CD4-positive, CD25-positive, alpha-beta regulatory T cell (primary cell): ENCODE data around the gene ACTN1. TPM values are rescaled to one million over a fixed set of nuclear protein-coding genes. Genes with fewer than 3 reads are reported as not detected.

ENCODE experiments used
- ATAC-seq, 2 donors: fragments of 150-1000 bp; cut with Tn5 transposase; one replicate each; pipeline ENCODE4 v1.10.0; 2021; ENCODE audit warnings: low read depth in 2 of 2, moderate number of reproducible peaks in 2 of 2, moderate library complexity in 1 of 2
- DNase-seq, 3 donors: peaks; one replicate each; pipeline versions ENCODE4 v3.0.0 to v3.0.0-alpha.2; 2012 to 2022; ENCODE audit warnings: mixed read lengths in 1 of 3
- H3K27ac ChIP-seq: one replicate; pipeline ENCODE4 v1.7.0; 2013; ENCODE audit warnings: mild to moderate bottlenecking, low read length; ENCODE audit not compliant: insufficient read depth, poor library complexity, severe bottlenecking
- H3K27me3 ChIP-seq: one replicate; pipeline ENCODE4 v1.7.0; 2013; ENCODE audit warnings: low read length; ENCODE audit not compliant: control insufficient read depth, insufficient read depth
- H3K36me3 ChIP-seq: one replicate; pipeline ENCODE4 v1.7.0; 2013; ENCODE audit warnings: mild to moderate bottlenecking, low read length, moderate library complexity; ENCODE audit not compliant: control insufficient read depth, insufficient read depth
- H3K4me1 ChIP-seq: 2 replicates; pipeline ENCODE4 v1.7.0; 2013; ENCODE audit warnings: mild to moderate bottlenecking, low read length; ENCODE audit not compliant: insufficient read depth, control insufficient read depth, poor library complexity, severe bottlenecking
- H3K4me3 ChIP-seq: one replicate; pipeline ENCODE4 v1.7.0; 2013; ENCODE audit warnings: low read depth, mild to moderate bottlenecking, low read length, moderate library complexity
- H3K9me3 ChIP-seq, 2 experiments: 1 replicate in 1 of 2; 2 replicates in 1 of 2; pipeline ENCODE4 v1.7.0; 2013; ENCODE audit warnings: low read length in 2 of 2, mild to moderate bottlenecking in 1 of 2, moderate library complexity in 1 of 2; ENCODE audit not compliant: control insufficient read depth in 2 of 2
- H3K27ac Mint-ChIP-seq, 3 donors: one replicate each; pipeline ENCODE4 v1.8.0; 2020 to 2022; ENCODE audit warnings: mild to moderate bottlenecking in 3 of 3, mixed read lengths in 3 of 3, moderate library complexity in 2 of 3
- H3K27me3 Mint-ChIP-seq: one replicate; pipeline ENCODE4 v1.8.0; 2022; ENCODE audit warnings: mild to moderate bottlenecking, mixed read lengths
- H3K36me3 Mint-ChIP-seq: one replicate; pipeline ENCODE4 v1.8.0; 2020; ENCODE audit warnings: mixed read lengths
- H3K4me1 Mint-ChIP-seq, 4 donors: one replicate each; pipeline ENCODE4 v1.8.0; 2020 to 2022; ENCODE audit warnings: mixed read lengths in 4 of 4, mild to moderate bottlenecking in 1 of 4
- H3K4me3 Mint-ChIP-seq, 4 donors: one replicate each; pipeline ENCODE4 v1.8.0; 2020 to 2022; ENCODE audit warnings: mild to moderate bottlenecking in 4 of 4, mixed read lengths in 4 of 4, moderate library complexity in 3 of 4
- H3K9me3 Mint-ChIP-seq, 7 donors: one replicate each; pipeline ENCODE4 v1.8.0; 2020 to 2022; ENCODE audit warnings: mixed read lengths in 7 of 7, mild to moderate bottlenecking in 3 of 7, moderate library complexity in 2 of 7
- polyA plus RNA-seq, 4 donors: library from polyadenylated mRNA; unstranded; fragments of 300-500 nt; fragmentation: Illumina TruSeq; gene quantifications; one replicate each; pipeline ENCODE4 v1.2.3, GENCODE V29; 2021
- total RNA-seq: library from RNA; stranded (reverse); gene quantifications from one replicate; pipeline ENCODE4 v1.2.3, GENCODE V29; 2022

ACTN1 gene
- total and polyA plus RNA-seq, 5 donors from 2014 or later: 28.3 to 78.8 (median 47.5) TPM

DNA sequence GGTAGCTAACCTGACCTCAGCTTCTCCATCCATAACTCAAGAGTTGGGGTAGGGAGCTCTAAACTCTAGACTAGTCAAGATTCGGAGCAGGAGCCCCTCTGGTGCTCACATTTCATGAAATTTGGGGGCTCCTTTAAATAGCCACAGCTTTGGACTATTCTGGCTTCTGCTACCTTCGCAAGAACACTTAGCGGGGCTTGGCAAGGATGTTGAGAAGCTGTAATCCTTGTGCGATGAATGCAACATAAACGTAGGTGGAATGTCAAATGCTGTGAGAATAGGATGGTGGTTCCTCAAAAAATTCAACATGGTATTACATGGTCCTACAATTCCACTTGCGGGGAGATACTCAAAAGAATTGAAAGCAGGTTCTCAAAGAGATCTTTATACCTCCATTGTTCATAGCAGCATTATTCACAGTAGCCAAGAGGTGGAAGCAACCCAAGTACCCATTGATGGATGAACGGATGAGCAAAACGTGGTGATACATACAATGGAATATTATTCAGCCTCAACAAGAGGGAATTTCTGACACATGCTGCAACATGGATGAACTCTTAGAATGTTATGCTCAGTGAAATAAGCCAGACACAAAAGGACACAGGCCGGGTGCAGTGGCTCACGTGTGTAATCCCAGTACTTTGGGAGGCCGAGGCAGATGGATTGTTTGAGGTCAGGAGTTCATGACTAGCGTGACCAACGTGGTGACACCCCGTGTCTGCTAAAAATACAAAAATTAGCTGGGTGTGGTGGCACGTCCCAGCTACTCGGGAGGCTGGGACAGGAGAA, 73.8 kb downstream of the ACTN1 start:
- H3K4me3 ChIP-seq: no peak overlapping the region
- no peaks in the 10 kb centered on the region for H3K27me3 ChIP-seq
- H3K4me1 Mint-ChIP-seq: peaks cover 0 to 2% (median 0%) of the 10 kb centered on the region in 4 donors
- peaks cover 35% of the 10 kb centered on the region for H3K36me3 ChIP-seq
- no peaks in the 10 kb centered on the region for H3K9me3 Mint-ChIP-seq
- H3K4me3 Mint-ChIP-seq: no peak overlapping the region
- no peaks in the 10 kb centered on the region for H3K4me1 ChIP-seq
- peaks cover 32% of the 10 kb centered on the region for H3K36me3 Mint-ChIP-seq
- no peaks in the 10 kb centered on the region for H3K27me3 Mint-ChIP-seq
- no peaks in the 10 kb centered on the region for H3K9me3 ChIP-seq
- ATAC-seq: no peak
- no peak overlapping the region for H3K27ac ChIP-seq
- no peak overlapping the region for H3K27ac Mint-ChIP-seq
- DNase-seq: no peak

DNA sequence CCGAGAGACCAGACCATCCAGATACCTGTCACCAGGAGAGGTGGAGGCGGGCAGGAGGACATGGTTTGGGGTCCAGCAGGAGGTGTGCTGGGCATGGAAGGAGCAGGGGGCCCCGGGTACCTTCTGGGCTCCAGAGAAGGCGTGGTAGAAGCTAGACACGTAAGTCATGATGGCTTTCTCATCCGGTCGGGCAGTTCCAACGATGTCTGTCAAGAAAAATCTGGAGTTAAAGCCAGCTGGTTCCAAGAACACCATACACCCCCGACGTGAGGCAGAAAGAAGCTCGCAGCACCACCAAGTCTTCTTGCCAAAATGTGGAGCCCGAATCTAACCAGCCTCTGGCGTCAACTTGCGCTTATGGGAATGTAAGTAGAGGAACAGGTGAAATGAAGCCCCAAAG, 76.7 kb downstream of the ACTN1 start:
- no peaks in the 10 kb centered on the region for H3K27me3 Mint-ChIP-seq
- Histone ChIP-seq H3K27me3 (no peaks in the 10 kb centered on the region), H3K9me3 (no peaks in the 10 kb centered on the region), H3K4me1 (no peaks in the 10 kb centered on the region), H3K4me3 (no peak overlapping the region), H3K36me3 (peaks cover 31% of the 10 kb centered on the region), H3K27ac (no peak overlapping the region)
- H3K36me3 Mint-ChIP-seq: peaks cover 37% of the 10 kb centered on the region
- no peaks in the 10 kb centered on the region for H3K9me3 Mint-ChIP-seq
- ATAC-seq (no peak), DNase-seq (no peak)
- no peak overlapping the region for H3K4me3 Mint-ChIP-seq
- peak overlapping the region in 2 of 3 donors; percentile 41 to 66 for H3K27ac Mint-ChIP-seq
- peaks cover 0 to 11% (median 0%) of the 10 kb centered on the region in 4 donors for H3K4me1 Mint-ChIP-seq

DNA sequence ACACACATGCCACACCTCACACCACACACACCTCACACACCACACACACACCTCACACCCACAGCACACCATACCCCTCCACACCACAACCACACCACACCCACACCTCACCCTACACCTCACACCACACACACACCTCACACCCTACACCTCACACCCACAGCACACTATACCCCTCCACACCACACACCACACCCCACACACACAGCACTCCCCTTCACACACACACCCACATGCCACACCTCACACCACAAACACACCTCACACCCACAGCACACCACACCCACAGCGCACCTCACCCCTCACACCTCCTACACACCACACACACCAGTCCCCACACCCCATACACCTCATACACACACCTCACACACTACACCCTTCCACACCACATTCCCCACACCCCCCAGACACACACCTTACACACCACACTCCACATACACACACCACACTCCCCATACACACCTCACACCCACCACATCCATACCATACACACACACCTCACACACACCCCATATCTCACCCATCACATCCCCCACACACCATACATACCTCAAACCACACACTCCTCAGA, 80.0 kb downstream of the ACTN1 start:
- Mint-ChIP-seq H3K36me3 (peaks cover 31% of the 10 kb centered on the region), H3K4me1 (peaks cover 0 to 11% (median 0%) of the 10 kb centered on the region in 4 donors), H3K9me3 (no peaks in the 10 kb centered on the region), H3K27me3 (no peaks in the 10 kb centered on the region), H3K27ac (peak overlapping the region in 2 of 3 donors; percentile 38 to 87), H3K4me3 (no peak overlapping the region)
- Histone ChIP-seq H3K9me3 (no peaks in the 10 kb centered on the region), H3K27ac (no peak overlapping the region), H3K4me3 (no peak overlapping the region), H3K27me3 (no peaks in the 10 kb centered on the region), H3K4me1 (no peaks in the 10 kb centered on the region), H3K36me3 (peaks cover 20% of the 10 kb centered on the region)
- DNase-seq (peak in 1 of 3 donors; percentile 17), ATAC-seq (no peak)

DNA sequence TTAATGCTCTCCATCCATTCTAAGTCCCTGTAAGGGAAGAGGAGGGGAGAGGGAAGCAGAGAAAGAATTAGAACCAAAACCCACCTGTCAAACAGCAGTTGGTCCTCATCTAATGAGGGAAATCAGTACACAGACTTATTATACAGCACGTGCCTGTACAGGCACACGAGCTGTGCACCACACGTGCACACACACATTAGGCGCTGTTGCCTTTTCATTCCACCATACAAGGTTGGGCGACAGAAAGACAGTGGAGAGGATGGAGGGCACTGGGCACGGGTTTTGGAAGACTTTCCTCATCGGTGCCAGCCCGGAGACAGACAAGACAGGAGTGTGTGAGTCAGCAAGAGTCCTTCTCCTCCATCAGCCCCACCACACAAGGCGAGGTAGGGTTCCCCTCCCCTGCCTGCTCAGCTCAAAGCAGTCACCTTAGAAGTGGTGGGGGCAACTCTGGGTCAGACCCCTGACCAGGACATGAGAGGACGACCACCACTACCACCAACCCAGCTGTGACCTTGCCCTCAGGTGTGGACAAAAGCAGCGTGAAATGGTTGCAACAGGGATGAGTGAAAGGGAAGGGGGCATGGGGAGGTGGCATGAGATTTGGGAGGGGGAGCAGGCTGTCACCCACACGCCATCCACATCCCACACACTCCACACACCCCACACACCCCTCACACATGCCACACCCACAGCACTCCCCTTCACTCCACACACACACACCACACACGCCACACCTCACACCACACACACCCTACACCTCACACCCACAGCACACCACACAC, 80.7 kb downstream of the ACTN1 start:
- Histone ChIP-seq H3K36me3 (peaks cover 25% of the 10 kb centered on the region), H3K9me3 (no peaks in the 10 kb centered on the region), H3K4me3 (no peak overlapping the region), H3K4me1 (no peaks in the 10 kb centered on the region), H3K27ac (no peak overlapping the region), H3K27me3 (no peaks in the 10 kb centered on the region)
- Mint-ChIP-seq H3K27ac (peak overlapping the region; percentile 38 to 86 (median 71)), H3K4me3 (no peak overlapping the region), H3K4me1 (peaks cover 0 to 11% (median 0%) of the 10 kb centered on the region in 4 donors), H3K27me3 (no peaks in the 10 kb centered on the region), H3K9me3 (no peaks in the 10 kb centered on the region), H3K36me3 (peaks cover 29% of the 10 kb centered on the region)
- ATAC-seq (no peak), DNase-seq (no peak)

DNA sequence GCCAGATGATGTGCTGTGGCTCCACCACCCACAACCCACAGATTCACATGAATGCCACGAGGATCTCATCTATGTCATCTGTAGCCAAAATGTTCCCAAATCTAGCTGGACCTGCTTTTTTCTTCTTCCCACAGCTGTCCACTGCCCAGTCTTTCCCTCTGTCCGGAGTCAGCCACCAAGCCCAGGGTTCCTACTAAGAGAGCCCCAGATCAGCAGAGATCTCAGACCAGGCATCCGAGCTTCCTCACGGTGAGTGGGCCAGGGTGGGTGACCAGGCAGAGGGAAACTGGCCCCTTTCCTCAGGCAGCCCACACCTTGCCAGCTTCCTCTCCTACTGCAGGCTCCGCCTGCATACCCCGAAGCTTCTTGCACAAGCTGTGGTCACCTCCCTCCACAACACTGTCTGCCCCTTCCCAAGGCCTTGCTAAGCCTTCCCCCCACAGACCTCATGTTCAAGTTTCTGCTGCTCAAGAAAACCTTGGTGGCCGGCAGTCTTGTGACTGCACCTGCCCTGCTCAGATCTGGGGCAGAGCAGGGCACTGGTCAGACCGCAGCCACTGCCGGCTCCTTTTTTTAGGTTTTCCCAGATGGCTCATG, 81.4 kb downstream of the ACTN1 start:
- no peak overlapping the region for H3K4me3 ChIP-seq
- DNase-seq (no peak), ATAC-seq (no peak)
- H3K36me3 Mint-ChIP-seq: peaks cover 31% of the 10 kb centered on the region
- no peaks in the 10 kb centered on the region for H3K9me3 ChIP-seq
- H3K27ac ChIP-seq: no peak overlapping the region
- no peaks in the 10 kb centered on the region for H3K27me3 ChIP-seq
- H3K36me3 ChIP-seq: peaks cover 27% of the 10 kb centered on the region
- H3K4me3 Mint-ChIP-seq: no peak overlapping the region
- H3K27ac Mint-ChIP-seq: peak overlapping the region in 2 of 3 donors; percentile 71 to 86
- H3K4me1 Mint-ChIP-seq: peaks cover 0 to 11% (median 0%) of the 10 kb centered on the region in 4 donors
- H3K27me3 Mint-ChIP-seq: no peaks in the 10 kb centered on the region
- no peaks in the 10 kb centered on the region for H3K9me3 Mint-ChIP-seq
- no peaks in the 10 kb centered on the region for H3K4me1 ChIP-seq

DNA sequence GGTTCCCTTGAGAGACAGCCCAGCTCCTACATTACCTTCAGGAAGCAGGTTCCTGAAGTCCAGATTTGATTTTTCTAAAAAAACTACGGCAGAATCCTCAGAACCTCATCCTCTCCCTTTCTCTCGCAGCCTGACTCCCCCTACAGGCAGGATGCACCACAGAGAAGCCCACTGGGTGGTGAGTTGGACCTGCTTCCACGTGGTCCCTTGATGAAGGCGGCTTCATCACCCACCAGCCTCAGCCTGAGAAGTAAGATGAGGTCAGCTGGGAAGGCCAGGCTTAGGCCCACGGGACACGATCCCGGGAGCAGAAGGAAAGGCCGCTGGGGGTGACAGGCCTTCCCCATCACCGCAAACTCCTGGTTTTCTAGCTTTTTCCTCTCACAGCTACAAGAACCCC, 83.0 kb downstream of the ACTN1 start:
- no peaks in the 10 kb centered on the region for H3K9me3 Mint-ChIP-seq
- ATAC-seq (no peak), DNase-seq (no peak)
- H3K4me3 ChIP-seq: no peak overlapping the region
- H3K4me1 ChIP-seq: no peaks in the 10 kb centered on the region
- H3K36me3 Mint-ChIP-seq: peaks cover 35% of the 10 kb centered on the region
- H3K4me1 Mint-ChIP-seq: peaks cover 0 to 11% (median 0%) of the 10 kb centered on the region in 4 donors
- H3K27me3 ChIP-seq: no peaks in the 10 kb centered on the region
- no peaks in the 10 kb centered on the region for H3K9me3 ChIP-seq
- peak overlapping the region in 1 of 3 donors; percentile 67 for H3K27ac Mint-ChIP-seq
- no peak overlapping the region for H3K27ac ChIP-seq
- no peak overlapping the region for H3K4me3 Mint-ChIP-seq
- H3K36me3 ChIP-seq: peaks cover 28% of the 10 kb centered on the region
- H3K27me3 Mint-ChIP-seq: no peaks in the 10 kb centered on the region

DNA sequence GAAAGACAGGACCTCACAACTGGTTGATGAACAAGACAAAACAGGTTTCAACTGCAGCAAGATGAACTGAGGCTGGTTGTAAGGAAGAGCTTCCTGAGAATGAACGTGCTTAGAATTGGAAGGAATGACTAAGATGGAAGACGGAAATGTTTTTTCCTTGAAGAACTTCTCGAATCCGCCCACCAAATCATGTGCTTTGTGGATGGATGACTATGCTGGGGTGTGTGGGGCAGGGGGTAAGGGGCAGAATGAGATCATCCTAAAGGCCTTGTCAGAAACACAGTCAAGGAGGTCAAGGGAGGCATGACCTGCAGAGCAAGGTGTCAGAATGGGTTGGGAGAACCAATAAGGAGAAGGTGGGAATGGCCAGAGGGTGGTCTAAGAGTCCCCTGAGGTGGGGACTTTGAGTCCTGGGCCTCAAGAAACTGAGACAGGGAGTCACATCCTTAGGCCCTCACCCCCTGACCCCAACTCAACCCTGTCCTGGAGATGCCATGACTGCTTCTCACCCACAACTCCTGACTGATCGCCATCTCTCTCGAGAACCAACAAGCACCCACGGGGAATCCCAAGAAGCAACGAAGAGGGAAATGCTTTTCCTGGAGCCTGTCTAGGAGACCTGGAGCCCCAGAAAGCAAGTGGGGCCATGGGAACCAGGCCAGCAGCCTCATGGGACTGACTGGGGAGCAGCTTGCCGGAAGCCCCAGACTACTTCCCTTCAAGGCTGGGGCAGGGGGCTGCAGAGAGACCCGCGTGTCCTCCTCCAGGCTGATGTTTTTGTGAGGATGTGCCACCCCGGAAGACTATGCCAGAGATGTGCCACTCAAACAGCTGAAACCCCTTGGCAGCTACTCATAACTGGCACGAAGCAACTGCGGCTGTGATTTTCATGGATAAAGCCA, 84.0 kb downstream of the ACTN1 start:
- Mint-ChIP-seq H3K36me3 (peaks cover 31% of the 10 kb centered on the region), H3K27ac (peak overlapping the region; percentile 6 to 59 (median 52)), H3K27me3 (no peaks in the 10 kb centered on the region), H3K4me1 (peaks cover 0 to 7% (median 0%) of the 10 kb centered on the region in 4 donors), H3K9me3 (no peaks in the 10 kb centered on the region), H3K4me3 (no peak overlapping the region)
- H3K4me3 ChIP-seq: no peak overlapping the region
- ATAC-seq (no peak), DNase-seq (no peak)
- peaks cover 26% of the 10 kb centered on the region for H3K36me3 ChIP-seq
- H3K4me1 ChIP-seq: no peaks in the 10 kb centered on the region
- no peaks in the 10 kb centered on the region for H3K27me3 ChIP-seq
- no peak overlapping the region for H3K27ac ChIP-seq
- no peaks in the 10 kb centered on the region for H3K9me3 ChIP-seq
